Liver (tissue), 9 donors: ENCODE measurements around the gene CXCL14. TPM values are rescaled to one million over a fixed set of nuclear protein-coding genes. Genes with fewer than 3 reads are reported as not detected.

Experiments
- DNase-seq: peaks from one replicate; pipeline ENCODE4 v3.0.0-alpha.2; 2017; ENCODE audit warnings: low spot score
- H3K27ac ChIP-seq, 2 donors: one replicate each; pipeline ENCODE4 v1.7.0; 2013; ENCODE audit warnings: inconsistent platforms in 2 of 2, low read length in 2 of 2, control low read depth in 1 of 2, low read depth in 1 of 2, mild to moderate bottlenecking in 1 of 2
- H3K27me3 ChIP-seq, 4 donors: one replicate each; pipeline versions ENCODE4 v1.6.1 to v1.7.0; 2013; ENCODE audit warnings: low read length in 3 of 4, inconsistent platforms in 1 of 4, mild to moderate bottlenecking in 1 of 4, moderate library complexity in 1 of 4; ENCODE audit not compliant: control insufficient read depth in 4 of 4, insufficient read depth in 4 of 4
- H3K36me3 ChIP-seq, 4 donors: one replicate each; pipeline versions ENCODE4 v1.6.1 to v1.7.0; 2013; ENCODE audit warnings: low read length in 3 of 4, mild to moderate bottlenecking in 3 of 4, low read depth in 1 of 4, moderate library complexity in 1 of 4; ENCODE audit not compliant: control insufficient read depth in 4 of 4, insufficient read depth in 3 of 4
- H3K4me1 ChIP-seq, 4 donors: one replicate each; pipeline versions ENCODE4 v1.6.1 to v1.7.0; 2013; ENCODE audit warnings: low read length in 3 of 4, mild to moderate bottlenecking in 3 of 4, moderate library complexity in 1 of 4; ENCODE audit not compliant: control insufficient read depth in 4 of 4, insufficient read depth in 4 of 4
- H3K4me3 ChIP-seq, 3 donors: one replicate each; pipeline versions ENCODE4 v1.6.1 to v1.7.0; 2013; ENCODE audit warnings: low read length in 3 of 3, control low read depth in 1 of 3, low read depth in 1 of 3, mild to moderate bottlenecking in 1 of 3
- H3K9ac ChIP-seq, 2 donors: one replicate each; pipeline ENCODE4 v1.7.0; 2013; ENCODE audit warnings: low read length in 2 of 2, mild to moderate bottlenecking in 2 of 2, moderate library complexity in 2 of 2, control low read depth in 1 of 2, low read depth in 1 of 2
- H3K9me3 ChIP-seq, 4 donors: one replicate each; pipeline versions ENCODE4 v1.6.1 to v1.7.0; 2013; ENCODE audit warnings: low read length in 3 of 4; ENCODE audit not compliant: control insufficient read depth in 4 of 4
- ATF3 ChIP-seq: IDR thresholded peaks from 2 replicates; pipeline ENCODE4 v1.6.1; 2016; ENCODE audit warnings: antibody characterized with exemption
- EGR1 ChIP-seq, 2 donors: IDR thresholded peaks; 2 replicates each; pipeline ENCODE4 v1.6.1; 2016 to 2018; ENCODE audit warnings: antibody characterized with exemption in 2 of 2, low read depth in 2 of 2
- FOXA1 ChIP-seq: IDR thresholded peaks from 2 replicates; pipeline ENCODE4 v1.6.1; 2016; ENCODE audit warnings: antibody characterized with exemption
- FOXA2 ChIP-seq: IDR thresholded peaks from 2 replicates; pipeline ENCODE4 v1.6.1; 2016; ENCODE audit warnings: antibody characterized with exemption
- HNF4A ChIP-seq, 2 donors: conservative IDR thresholded peaks; 2 replicates each; pipeline ENCODE4 v1.6.1; 2016; ENCODE audit warnings: antibody characterized with exemption in 2 of 2, mild to moderate bottlenecking in 2 of 2
- HNF4G ChIP-seq: IDR thresholded peaks from 2 replicates; pipeline ENCODE4 v1.6.1; 2016; ENCODE audit warnings: antibody characterized with exemption
- JUND ChIP-seq, 2 donors: IDR thresholded peaks; 2 replicates each; pipeline ENCODE4 v1.6.1; 2016; ENCODE audit warnings: antibody characterized with exemption in 2 of 2
- NR2F2 ChIP-seq: IDR thresholded peaks from 2 replicates; pipeline ENCODE4 v1.6.1; 2016; ENCODE audit warnings: antibody characterized with exemption
- RAD21 ChIP-seq, 2 donors: IDR thresholded peaks; 2 replicates each; pipeline ENCODE4 v1.6.1; 2016; ENCODE audit warnings: antibody characterized with exemption in 2 of 2, mild to moderate bottlenecking in 2 of 2
- REST ChIP-seq: IDR thresholded peaks from 2 replicates; pipeline ENCODE4 v1.6.1; 2016; ENCODE audit warnings: antibody characterized with exemption, mild to moderate bottlenecking
- RXRA ChIP-seq, 2 donors: IDR thresholded peaks; 2 replicates each; pipeline ENCODE4 v1.6.1; 2017 to 2018; ENCODE audit warnings: antibody characterized with exemption in 2 of 2, mild to moderate bottlenecking in 1 of 2
- SP1 ChIP-seq: IDR thresholded peaks from 2 replicates; pipeline ENCODE4 v1.6.1; 2018; ENCODE audit warnings: antibody characterized with exemption, mild to moderate bottlenecking
- TAF1 ChIP-seq: conservative IDR thresholded peaks from 2 replicates; pipeline ENCODE4 v1.6.1; 2016; ENCODE audit warnings: antibody characterized with exemption, mild to moderate bottlenecking
- YY1 ChIP-seq: IDR thresholded peaks from 2 replicates; pipeline ENCODE4 v1.6.1; 2016; ENCODE audit warnings: antibody characterized with exemption, mild to moderate bottlenecking
- ZBTB33 ChIP-seq: IDR thresholded peaks from 2 replicates; pipeline ENCODE4 v1.6.1; 2016; ENCODE audit warnings: antibody characterized with exemption
- WGBS: extraction: QIAGEN DNeasy Blood & Tissue Kit; methylation state at CpG from one replicate; pipeline ENCODE4 v1.1.7; 2013; 5-methylcytosine and 5-hydroxymethylcytosine counted together
- polyA plus RNA-seq, 2 donors: library from polyadenylated mRNA; stranded (reverse) in 1 of 2; unstranded in 1 of 2; fragments of 200-250 nt in 1 of 2; fragments of >200 nt in 1 of 2; fragmentation: Nextera tagmentation in 1 of 2; extraction: Ambion mirVana in 1 of 2; gene quantifications; one replicate each; pipeline versions ENCODE4 v1.2.1 to v1.2.3, GENCODE V29; 2013 to 2015
- total RNA-seq, 2 donors: library from RNA; depleted of rRNA; stranded (reverse); fragments of >200 nt; gene quantifications; one replicate each; pipeline ENCODE4 v1.2.3, GENCODE V29; 2014
- donor health status: healthy.
- donor health status: healthy.
- donor health status: healthy.
- donor health status: healthy.
- donor health status: healthy.

CXCL14 gene
- total and polyA plus RNA-seq, 4 donors = 2.7 to 13.7 (median 8.3) TPM

- no peak overlapping the region for H3K4me3 ChIP-seq
- H3K27ac ChIP-seq = no peak overlapping the region
- TF ChIP-seq JUND (IDR thresholded peaks at IDR 0.05) = no peak
- TF ChIP-seq RXRA (IDR thresholded peaks at IDR 0.05) = no peak
- no peak for TF ChIP-seq FOXA1
- H3K27me3 ChIP-seq = no peaks in the 10 kb centered on the region
- no peak overlapping the region for H3K9ac ChIP-seq
- no peaks in the 10 kb centered on the region for H3K9me3 ChIP-seq
- H3K36me3 ChIP-seq = no peaks in the 10 kb centered on the region
- DNase-seq = no peak
- 95% methylated on average over 3 of the region's 3 CpGs for WGBS
- H3K4me1 ChIP-seq = no peaks in the 10 kb centered on the region
Observed at GRCh38 chr5:135625961-135626360, 47.2 kb upstream of the CXCL14 start.

- H3K36me3 ChIP-seq = no peaks in the 10 kb centered on the region
- DNase-seq = no peak
- H3K27ac ChIP-seq = no peak overlapping the region
- TF ChIP-seq FOXA2 (no peak), TAF1 (no peak), EGR1 (IDR thresholded peaks at IDR 0.05; ENCODE audit: low read depth in 2 of 2) (no peak), SP1 (no peak), ATF3 (no peak)
- no peaks in the 10 kb centered on the region for H3K9me3 ChIP-seq
- H3K4me1 ChIP-seq = no peaks in the 10 kb centered on the region
- no peak overlapping the region for H3K4me3 ChIP-seq
- no peaks in the 10 kb centered on the region for H3K27me3 ChIP-seq
- WGBS = 87% methylated on average over 1 of the region's 1 CpG
- no peak overlapping the region for H3K9ac ChIP-seq
Observed at GRCh38 chr5:135625486-135625885, 46.7 kb upstream of the CXCL14 start.

GRCh38 chr5:135625061-135625460 lies 46.3 kb upstream of the CXCL14 start:
- 94% methylated on average over 2 of the region's 2 CpGs for WGBS
- no peak for TF ChIP-seq TAF1
- no peak for TF ChIP-seq RAD21 (IDR thresholded peaks at IDR 0.05)
- no peak for TF ChIP-seq EGR1 (IDR thresholded peaks at IDR 0.05; ENCODE audit: low read depth in 2 of 2)
- no peak for TF ChIP-seq NR2F2
- no peak overlapping the region for H3K9ac ChIP-seq

GRCh38 chr5:135623186-135623715 lies 44.5 kb upstream of the CXCL14 start:
- 68% methylated on average over 2 of the region's 2 CpGs for WGBS
- no peaks in the 10 kb centered on the region for H3K36me3 ChIP-seq
- TF ChIP-seq HNF4A (conservative IDR thresholded peaks at IDR 0.05) = no peak
- no peak for TF ChIP-seq REST
- no peak for TF ChIP-seq HNF4G
- TF ChIP-seq YY1 = no peak
- TF ChIP-seq SP1 = no peak
- no peak for TF ChIP-seq TAF1
- no peak for TF ChIP-seq EGR1 (IDR thresholded peaks at IDR 0.05; ENCODE audit: low read depth in 2 of 2)
- no peak for TF ChIP-seq NR2F2
- TF ChIP-seq ZBTB33 = no peak
- no peak for TF ChIP-seq RAD21 (IDR thresholded peaks at IDR 0.05)
- no peak overlapping the region for H3K27ac ChIP-seq
- peaks cover 0 to 7% (median 3%) of the 10 kb centered on the region in 4 donors for H3K9me3 ChIP-seq
- no peak overlapping the region for H3K4me3 ChIP-seq
- H3K27me3 ChIP-seq = peaks cover 0 to 2% (median 0%) of the 10 kb centered on the region in 4 donors
- DNase-seq = no peak
- no peaks in the 10 kb centered on the region for H3K4me1 ChIP-seq
- H3K9ac ChIP-seq = no peak overlapping the region

More at GRCh38 chr5:135625061-135625460, 46.3 kb upstream of the CXCL14 start:
- H3K9me3 ChIP-seq = peaks cover 0 to under 1% (median 0%) of the 10 kb centered on the region in 4 donors
- H3K4me1 ChIP-seq = no peaks in the 10 kb centered on the region
- no peak overlapping the region for H3K27ac ChIP-seq
- no peak overlapping the region for H3K4me3 ChIP-seq
- peaks cover 0 to 2% (median 0%) of the 10 kb centered on the region in 4 donors for H3K27me3 ChIP-seq
- H3K36me3 ChIP-seq = no peaks in the 10 kb centered on the region
- no peak for DNase-seq
